DND-41 (cell line): ENCODE data around the gene PANX3.

Experiments used
- ATAC-seq: fragments of 200-7000 bp; cut with Tn5 transposase; 3 replicates; pipeline ENCODE4 v1.9.1; 2021; ENCODE audit warnings: low read depth; ENCODE audit not compliant: insufficient read depth
- DNase-seq: peaks from one replicate; pipeline ENCODE4 v3.0.0-alpha.2; 2020
- H2AFZ ChIP-seq: 2 replicates; pipeline ENCODE4 v1.6.0; 2012; ENCODE audit warnings: low read depth, low read length
- H3K27ac ChIP-seq: 2 replicates; pipeline ENCODE4 v1.5.1; 2012; ENCODE audit warnings: low read length, inconsistent platforms
- H3K27me3 ChIP-seq: fragments of 200-600 bp; sonication (generic); 2 replicates; pipeline ENCODE4 v1.6.0; 2012; ENCODE audit warnings: low read length, mild to moderate bottlenecking, inconsistent platforms; ENCODE audit not compliant: insufficient read depth, poor library complexity
- H3K36me3 ChIP-seq: 2 replicates; pipeline ENCODE4 v1.5.1; 2012; ENCODE audit warnings: low read length, inconsistent platforms; ENCODE audit not compliant: insufficient read depth
- H3K4me1 ChIP-seq: 2 replicates; pipeline ENCODE4 v1.5.1; 2012; ENCODE audit warnings: mild to moderate bottlenecking, low read length; ENCODE audit not compliant: insufficient read depth
- H3K4me2 ChIP-seq: 2 replicates; pipeline ENCODE4 v1.6.0; 2012; ENCODE audit warnings: mild to moderate bottlenecking, moderate library complexity, low read length, inconsistent platforms; ENCODE audit not compliant: insufficient read depth
- H3K4me3 ChIP-seq, 2 experiments: fragments of 200-600 bp in 1 of 2; shearing (Covaris generic) in 1 of 2; 2 replicates each; pipeline ENCODE4 v1.5.1; 2012 to 2016; ENCODE audit warnings: inconsistent platforms in 2 of 2, low read length in 2 of 2, mild to moderate bottlenecking in 2 of 2, low read depth in 1 of 2, moderate library complexity in 1 of 2
- H3K79me2 ChIP-seq: 2 replicates; pipeline ENCODE4 v1.6.0; 2012; ENCODE audit warnings: low read length, inconsistent platforms; ENCODE audit not compliant: insufficient read depth
- H3K9ac ChIP-seq: 2 replicates; pipeline ENCODE4 v1.6.0; 2012; ENCODE audit warnings: low read depth, mild to moderate bottlenecking, inconsistent platforms, low read length, moderate library complexity
- H3K9me3 ChIP-seq: 2 replicates; pipeline ENCODE4 v1.5.1; 2012; ENCODE audit warnings: low read length, moderate library complexity, mild to moderate bottlenecking, inconsistent platforms; ENCODE audit not compliant: insufficient read depth, severe bottlenecking
- H4K20me1 ChIP-seq: 2 replicates; pipeline ENCODE4 v1.6.0; 2012; ENCODE audit warnings: low read length; ENCODE audit not compliant: insufficient read depth
- EZH2 ChIP-seq: IDR thresholded peaks from 3 replicates; pipeline ENCODE4 v1.6.1; 2012; ENCODE audit warnings: borderline replicate concordance, low read depth, mild to moderate bottlenecking, moderate library complexity, low read length, inconsistent platforms; ENCODE audit not compliant: severe bottlenecking
- TF ChIP-seq, protein P1 (sequence below): IDR thresholded peaks from 2 replicates; pipeline ENCODE4 v1.5.1; 2012; ENCODE audit warnings: borderline replicate concordance, low read length, moderate library complexity, mild to moderate bottlenecking; ENCODE audit not compliant: poor library complexity, severe bottlenecking; ENCODE audit errors: extremely low read depth

Gene PANX3

DNA sequence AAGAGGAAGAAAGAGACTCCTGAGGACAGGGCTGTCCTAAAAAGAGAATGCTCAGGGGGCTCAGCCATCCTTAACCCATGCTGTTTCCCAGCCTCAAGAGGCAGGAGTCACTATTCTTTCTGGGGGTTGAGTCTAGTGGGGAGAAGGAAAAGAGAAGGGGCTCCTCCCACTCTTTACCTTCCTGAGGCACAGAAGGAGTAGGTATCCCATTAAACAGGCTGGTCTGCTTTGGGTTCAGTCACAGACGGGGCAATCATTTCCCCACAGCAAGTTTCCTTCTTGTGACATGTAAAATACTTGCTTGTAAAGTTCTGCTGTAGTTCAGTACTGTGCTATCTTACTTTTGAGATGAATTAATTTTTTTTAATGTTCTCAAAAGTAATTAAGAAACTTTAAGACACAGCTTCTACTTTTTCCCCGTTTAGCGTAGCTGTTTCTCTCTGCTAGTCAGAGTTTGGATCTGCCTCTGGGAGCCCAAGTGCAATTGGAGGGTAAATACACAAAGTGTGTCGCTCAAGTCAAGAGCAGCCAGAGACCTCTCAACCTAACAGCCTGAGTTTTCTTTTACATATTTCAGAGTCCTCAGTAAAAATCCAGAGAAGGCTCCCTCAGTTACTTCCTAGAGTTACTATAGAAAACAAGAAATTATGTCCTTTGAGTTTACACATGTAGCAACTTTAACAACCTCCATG lies 26.4 kb upstream of the PANX3 start:
- peaks cover 9% of the 10 kb centered on the region for H3K27me3 ChIP-seq
- no peak overlapping the region for H3K4me2 ChIP-seq
- H3K36me3 ChIP-seq = no peaks in the 10 kb centered on the region
- DNase-seq (no peak), ATAC-seq (no peak)
- no peak overlapping the region for H2AFZ ChIP-seq
- no peaks in the 10 kb centered on the region for H3K4me1 ChIP-seq
- no peaks in the 10 kb centered on the region for H3K79me2 ChIP-seq
- no peak overlapping the region for H3K4me3 ChIP-seq
- no peaks in the 10 kb centered on the region for H3K9me3 ChIP-seq
- H3K27ac ChIP-seq = no peak overlapping the region
- no peaks in the 10 kb centered on the region for H4K20me1 ChIP-seq
- TF ChIP-seq, protein P1, sequence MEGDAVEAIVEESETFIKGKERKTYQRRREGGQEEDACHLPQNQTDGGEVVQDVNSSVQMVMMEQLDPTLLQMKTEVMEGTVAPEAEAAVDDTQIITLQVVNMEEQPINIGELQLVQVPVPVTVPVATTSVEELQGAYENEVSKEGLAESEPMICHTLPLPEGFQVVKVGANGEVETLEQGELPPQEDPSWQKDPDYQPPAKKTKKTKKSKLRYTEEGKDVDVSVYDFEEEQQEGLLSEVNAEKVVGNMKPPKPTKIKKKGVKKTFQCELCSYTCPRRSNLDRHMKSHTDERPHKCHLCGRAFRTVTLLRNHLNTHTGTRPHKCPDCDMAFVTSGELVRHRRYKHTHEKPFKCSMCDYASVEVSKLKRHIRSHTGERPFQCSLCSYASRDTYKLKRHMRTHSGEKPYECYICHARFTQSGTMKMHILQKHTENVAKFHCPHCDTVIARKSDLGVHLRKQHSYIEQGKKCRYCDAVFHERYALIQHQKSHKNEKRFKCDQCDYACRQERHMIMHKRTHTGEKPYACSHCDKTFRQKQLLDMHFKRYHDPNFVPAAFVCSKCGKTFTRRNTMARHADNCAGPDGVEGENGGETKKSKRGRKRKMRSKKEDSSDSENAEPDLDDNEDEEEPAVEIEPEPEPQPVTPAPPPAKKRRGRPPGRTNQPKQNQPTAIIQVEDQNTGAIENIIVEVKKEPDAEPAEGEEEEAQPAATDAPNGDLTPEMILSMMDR = no peak
- TF ChIP-seq EZH2 = no peak
- no peak overlapping the region for H3K9ac ChIP-seq

DNA sequence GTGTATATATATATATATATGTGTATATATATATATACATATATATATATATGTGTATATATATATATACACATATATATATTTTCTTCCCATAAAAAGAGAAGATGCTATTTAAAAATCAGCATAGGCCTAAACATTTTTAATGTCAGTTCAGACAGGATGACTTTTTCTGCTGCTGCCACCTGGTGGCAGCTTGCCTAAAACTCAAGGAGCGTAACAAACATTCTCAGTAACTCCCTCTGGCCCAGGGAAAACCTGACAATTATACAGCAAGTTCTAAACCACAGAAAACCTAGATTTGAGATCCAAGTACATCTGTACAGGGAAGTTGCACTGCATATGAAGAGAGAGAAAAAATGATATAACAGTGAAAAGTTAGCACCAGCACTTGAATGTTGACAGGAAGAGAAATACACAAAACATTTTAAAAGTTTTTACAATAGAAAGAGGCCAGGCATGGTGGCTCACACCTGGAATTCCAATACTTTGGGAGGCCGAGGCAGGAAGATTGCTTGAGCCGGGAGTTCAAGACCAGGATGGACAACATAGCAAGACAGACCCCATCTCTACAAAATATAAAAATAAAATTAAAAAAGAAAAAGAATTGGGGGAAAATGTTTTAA lies 24.9 kb upstream of the PANX3 start:
- DNase-seq = peak; percentile 52
- Histone ChIP-seq H4K20me1 (no peaks in the 10 kb centered on the region), H3K4me2 (no peak overlapping the region), H3K4me3 (no peak overlapping the region), H2AFZ (no peak overlapping the region), H3K27ac (no peak overlapping the region), H3K9ac (no peak overlapping the region), H3K27me3 (peaks cover 9% of the 10 kb centered on the region), H3K36me3 (no peaks in the 10 kb centered on the region), H3K4me1 (no peaks in the 10 kb centered on the region), H3K9me3 (no peaks in the 10 kb centered on the region), H3K79me2 (no peaks in the 10 kb centered on the region)
- ATAC-seq = peak; percentile 67; the same call in 2 of the 3 replicates
- TF ChIP-seq EZH2 = no peak
- TF ChIP-seq, protein P1 = peak; percentile 78

DNA sequence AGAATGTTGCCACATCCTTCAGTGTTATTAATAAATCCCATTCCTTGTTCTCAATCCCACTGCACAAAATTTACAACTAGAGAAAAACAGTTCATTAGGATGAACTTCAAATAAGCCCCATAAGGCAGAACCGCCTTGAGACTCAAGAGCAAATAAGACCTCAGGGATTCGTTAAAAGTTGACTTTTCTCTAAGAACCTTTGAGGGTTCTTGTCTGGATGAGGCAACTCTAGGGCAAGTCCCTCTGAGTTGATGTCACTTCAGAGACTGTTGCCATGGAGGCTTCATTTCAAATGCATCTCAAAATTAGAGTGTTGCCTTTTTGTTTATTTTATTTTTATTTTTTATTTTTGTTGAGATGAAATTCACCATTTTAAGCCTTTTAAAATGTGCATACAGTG lies 19.8 kb upstream of the PANX3 start:
- no peak for TF ChIP-seq EZH2
- TF ChIP-seq, protein P1 = no peak
- Histone ChIP-seq H3K36me3 (no peaks in the 10 kb centered on the region), H2AFZ (no peak overlapping the region)

More for the DNA sequence above, 19.8 kb upstream of the PANX3 start:
- no peak for DNase-seq
- Histone ChIP-seq H3K27me3 (peaks cover 7% of the 10 kb centered on the region), H3K4me3 (no peak overlapping the region), H3K79me2 (no peaks in the 10 kb centered on the region), H3K9ac (no peak overlapping the region), H3K27ac (no peak overlapping the region), H3K4me2 (no peak overlapping the region), H4K20me1 (no peaks in the 10 kb centered on the region), H3K4me1 (no peaks in the 10 kb centered on the region), H3K9me3 (no peaks in the 10 kb centered on the region)
- ATAC-seq = no peak
